ENCODE results near the gene HCN1.

The HCN1 gene

DNA sequence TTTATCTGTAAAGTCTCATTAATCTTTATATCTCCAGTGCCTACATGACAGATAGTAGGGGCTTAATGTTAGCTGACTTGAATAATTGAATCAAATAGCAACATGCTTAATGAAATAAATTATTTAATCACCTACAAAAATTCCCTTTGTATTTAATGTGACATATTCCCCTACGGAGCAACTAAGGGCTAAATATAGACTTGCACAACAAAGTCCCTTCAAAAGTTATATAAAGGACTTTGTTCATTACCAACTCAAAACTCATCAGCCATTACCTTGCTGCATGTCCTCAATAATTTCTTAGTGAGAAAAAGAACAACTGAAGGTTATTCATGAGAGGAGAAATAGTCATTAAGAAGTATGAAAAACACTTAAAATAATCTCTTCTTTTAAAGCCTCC lies 424.6 kb downstream of the HCN1 start (continued):
- TF ChIP-seq ZNF133 (tag by site-specific recombination; IDR thresholded peaks at IDR 0.05): no peak
- TF ChIP-seq ZNF658 (tag by site-specific recombination; IDR thresholded peaks at IDR 0.05): no peak
- TF ChIP-seq ZBTB20 (tag by site-specific recombination; IDR thresholded peaks at IDR 0.05): no peak
- no peak for TF ChIP-seq ZNF548 (tag by site-specific recombination; IDR thresholded peaks at IDR 0.05)
- TF ChIP-seq ZNF248 (tag by site-specific recombination; IDR thresholded peaks at IDR 0.05): no peak

DNA sequence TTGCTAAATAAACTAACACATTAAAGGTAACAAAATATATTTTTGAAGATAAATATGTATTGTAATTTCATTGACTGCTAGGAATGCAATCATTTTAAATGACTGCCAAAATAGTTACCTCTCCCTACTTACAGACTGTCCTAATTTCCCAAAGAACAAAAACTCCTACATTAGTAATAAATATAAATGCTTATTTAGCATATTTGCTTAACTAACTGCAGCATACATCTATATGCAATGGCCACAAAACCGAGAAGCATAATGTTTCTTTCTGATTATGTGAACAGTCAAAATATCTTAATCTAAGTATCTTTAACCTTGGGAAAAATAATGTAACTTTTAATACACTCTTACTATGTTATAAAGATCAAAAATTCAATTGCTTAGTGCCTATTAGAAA lies 431.7 kb downstream of the HCN1 start:
- Histone ChIP-seq H3K9me3 (ENCODE audit: control insufficient read depth, insufficient read depth, low read depth, low read length) (no peaks in the 10 kb centered on the region), H3K4me3 (ENCODE audit: low read depth, low read length) (no peak overlapping the region), H3K4me1 (ENCODE audit: control insufficient read depth, insufficient read depth, low read length) (no peaks in the 10 kb centered on the region), H3K36me3 (ENCODE audit: control insufficient read depth in 2 of 2, insufficient read depth in 1 of 2, low read length in 2 of 2) (no peaks in the 10 kb centered on the region), H3K27ac (ENCODE audit: extremely low read depth, low read depth, low read length) (no peak overlapping the region)
- ChIA-PET CTCF (no interaction called here), POLR2A (no interaction called here)
- TF ChIP-seq ZNF843 (tag by site-specific recombination; IDR thresholded peaks at IDR 0.05): no peak
- no peak for TF ChIP-seq ZNF514 (tag by site-specific recombination; IDR thresholded peaks at IDR 0.05)
- no peak for TF ChIP-seq ZNF292 (tag by site-specific recombination; IDR thresholded peaks at IDR 0.05; ENCODE audit: borderline replicate concordance, low read depth)
- TF ChIP-seq, protein P1, sequence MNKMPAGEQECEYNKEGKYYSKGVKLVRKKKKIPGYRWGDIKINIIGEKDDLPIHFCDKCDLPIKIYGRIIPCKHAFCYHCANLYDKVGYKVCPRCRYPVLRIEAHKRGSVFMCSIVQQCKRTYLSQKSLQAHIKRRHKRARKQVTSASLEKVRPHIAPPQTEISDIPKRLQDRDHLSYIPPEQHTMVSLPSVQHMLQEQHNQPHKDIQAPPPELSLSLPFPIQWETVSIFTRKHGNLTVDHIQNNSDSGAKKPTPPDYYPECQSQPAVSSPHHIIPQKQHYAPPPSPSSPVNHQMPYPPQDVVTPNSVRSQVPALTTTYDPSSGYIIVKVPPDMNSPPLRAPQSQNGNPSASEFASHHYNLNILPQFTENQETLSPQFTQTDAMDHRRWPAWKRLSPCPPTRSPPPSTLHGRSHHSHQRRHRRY (tag by site-specific recombination; IDR thresholded peaks at IDR 0.05): no peak
- TF ChIP-seq ZEB2 (tag by site-specific recombination; IDR thresholded peaks at IDR 0.05): no peak
- no peak for TF ChIP-seq ZBTB21 (tag by site-specific recombination; IDR thresholded peaks at IDR 0.05)
- no peak for TF ChIP-seq ZIC2 (tag by site-specific recombination; IDR thresholded peaks at IDR 0.05)
- no peak for TF ChIP-seq ZNF302 (tag by site-specific recombination; IDR thresholded peaks at IDR 0.05; ENCODE audit: low read depth)
- TF ChIP-seq ZNF169 (tag by site-specific recombination; IDR thresholded peaks at IDR 0.05): no peak
- TF ChIP-seq ZFP3 (tag by site-specific recombination; IDR thresholded peaks at IDR 0.05; ENCODE audit: low read depth): no peak
- TF ChIP-seq, protein P2, sequence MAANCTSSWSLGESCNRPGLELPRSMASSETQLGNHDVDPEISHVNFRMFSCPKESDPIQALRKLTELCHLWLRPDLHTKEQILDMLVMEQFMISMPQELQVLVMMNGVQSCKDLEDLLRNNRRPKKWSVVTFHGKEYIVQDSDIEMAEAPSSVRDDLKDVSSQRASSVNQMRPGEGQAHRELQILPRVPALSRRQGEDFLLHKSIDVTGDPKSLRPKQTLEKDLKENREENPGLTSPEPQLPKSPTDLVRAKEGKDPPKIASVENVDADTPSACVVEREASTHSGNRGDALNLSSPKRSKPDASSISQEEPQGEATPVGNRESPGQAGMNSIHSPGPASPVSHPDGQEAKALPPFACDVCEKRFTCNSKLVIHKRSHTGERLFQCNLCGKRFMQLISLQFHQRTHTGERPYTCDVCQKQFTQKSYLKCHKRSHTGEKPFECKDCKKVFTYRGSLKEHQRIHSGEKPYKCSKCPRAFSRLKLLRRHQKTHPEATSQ (tag by site-specific recombination; IDR thresholded peaks at IDR 0.05): no peak
- TF ChIP-seq, protein P3, sequence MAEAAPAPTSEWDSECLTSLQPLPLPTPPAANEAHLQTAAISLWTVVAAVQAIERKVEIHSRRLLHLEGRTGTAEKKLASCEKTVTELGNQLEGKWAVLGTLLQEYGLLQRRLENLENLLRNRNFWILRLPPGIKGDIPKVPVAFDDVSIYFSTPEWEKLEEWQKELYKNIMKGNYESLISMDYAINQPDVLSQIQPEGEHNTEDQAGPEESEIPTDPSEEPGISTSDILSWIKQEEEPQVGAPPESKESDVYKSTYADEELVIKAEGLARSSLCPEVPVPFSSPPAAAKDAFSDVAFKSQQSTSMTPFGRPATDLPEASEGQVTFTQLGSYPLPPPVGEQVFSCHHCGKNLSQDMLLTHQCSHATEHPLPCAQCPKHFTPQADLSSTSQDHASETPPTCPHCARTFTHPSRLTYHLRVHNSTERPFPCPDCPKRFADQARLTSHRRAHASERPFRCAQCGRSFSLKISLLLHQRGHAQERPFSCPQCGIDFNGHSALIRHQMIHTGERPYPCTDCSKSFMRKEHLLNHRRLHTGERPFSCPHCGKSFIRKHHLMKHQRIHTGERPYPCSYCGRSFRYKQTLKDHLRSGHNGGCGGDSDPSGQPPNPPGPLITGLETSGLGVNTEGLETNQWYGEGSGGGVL (tag by site-specific recombination; IDR thresholded peaks at IDR 0.05): no peak
- TF ChIP-seq ZNF121 (tag by site-specific recombination; IDR thresholded peaks at IDR 0.05): no peak
- TF ChIP-seq ZNF114 (tag by site-specific recombination; IDR thresholded peaks at IDR 0.05): no peak
- no peak for TF ChIP-seq ZNF664 (tag by site-specific recombination; IDR thresholded peaks at IDR 0.05)

DNA sequence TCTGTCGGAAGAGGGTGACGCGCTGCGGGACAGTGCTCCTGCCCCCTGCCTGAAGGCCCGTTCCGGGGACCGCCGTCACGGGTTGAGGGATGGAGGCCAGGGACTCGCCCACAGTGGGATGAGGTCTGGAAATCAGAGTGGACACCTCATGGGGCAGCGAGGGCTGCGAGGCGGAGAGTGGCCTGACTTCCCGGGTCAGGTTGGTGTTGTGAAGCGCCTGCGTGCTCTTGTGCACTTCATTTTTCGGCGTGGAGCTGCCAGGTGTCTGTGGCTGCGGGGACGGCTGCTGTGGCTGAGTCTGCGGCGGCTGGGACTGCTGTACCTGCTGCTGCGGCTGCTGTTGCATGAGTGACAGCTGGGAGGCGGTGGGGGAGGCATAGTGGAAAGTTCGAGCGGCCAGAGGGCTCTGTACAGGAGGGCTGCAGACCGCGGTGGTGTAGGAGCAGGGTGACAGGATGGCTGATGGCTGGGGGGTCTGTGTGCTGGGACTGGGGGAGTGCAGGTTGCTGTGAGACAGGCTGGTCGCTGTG lies 434.1 kb downstream of the HCN1 start:
- Histone ChIP-seq H3K36me3 (ENCODE audit: control insufficient read depth in 2 of 2, insufficient read depth in 1 of 2, low read length in 2 of 2) (no peaks in the 10 kb centered on the region), H3K4me3 (ENCODE audit: low read depth, low read length) (no peak overlapping the region), H3K4me1 (ENCODE audit: control insufficient read depth, insufficient read depth, low read length) (no peaks in the 10 kb centered on the region), H3K27ac (ENCODE audit: extremely low read depth, low read depth, low read length) (no peak overlapping the region), H3K9me3 (ENCODE audit: control insufficient read depth, insufficient read depth, low read depth, low read length) (no peaks in the 10 kb centered on the region)
- POLR2A ChIA-PET: no interaction called here
- CTCF ChIA-PET: no interaction called here
- TF ChIP-seq, protein P3 (tag by site-specific recombination; IDR thresholded peaks at IDR 0.05): no peak
- no peak for TF ChIP-seq ZNF776 (tag by site-specific recombination; IDR thresholded peaks at IDR 0.05; ENCODE audit: borderline replicate concordance)
- no peak for TF ChIP-seq ZBTB7A (tag by site-specific recombination; IDR thresholded peaks at IDR 0.05; ENCODE audit: low read depth)
- TF ChIP-seq ZNF501 (tag by site-specific recombination; IDR thresholded peaks at IDR 0.05): no peak
- TF ChIP-seq, protein P4, sequence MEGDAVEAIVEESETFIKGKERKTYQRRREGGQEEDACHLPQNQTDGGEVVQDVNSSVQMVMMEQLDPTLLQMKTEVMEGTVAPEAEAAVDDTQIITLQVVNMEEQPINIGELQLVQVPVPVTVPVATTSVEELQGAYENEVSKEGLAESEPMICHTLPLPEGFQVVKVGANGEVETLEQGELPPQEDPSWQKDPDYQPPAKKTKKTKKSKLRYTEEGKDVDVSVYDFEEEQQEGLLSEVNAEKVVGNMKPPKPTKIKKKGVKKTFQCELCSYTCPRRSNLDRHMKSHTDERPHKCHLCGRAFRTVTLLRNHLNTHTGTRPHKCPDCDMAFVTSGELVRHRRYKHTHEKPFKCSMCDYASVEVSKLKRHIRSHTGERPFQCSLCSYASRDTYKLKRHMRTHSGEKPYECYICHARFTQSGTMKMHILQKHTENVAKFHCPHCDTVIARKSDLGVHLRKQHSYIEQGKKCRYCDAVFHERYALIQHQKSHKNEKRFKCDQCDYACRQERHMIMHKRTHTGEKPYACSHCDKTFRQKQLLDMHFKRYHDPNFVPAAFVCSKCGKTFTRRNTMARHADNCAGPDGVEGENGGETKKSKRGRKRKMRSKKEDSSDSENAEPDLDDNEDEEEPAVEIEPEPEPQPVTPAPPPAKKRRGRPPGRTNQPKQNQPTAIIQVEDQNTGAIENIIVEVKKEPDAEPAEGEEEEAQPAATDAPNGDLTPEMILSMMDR (tag by site-specific recombination; IDR thresholded peaks at IDR 0.05): no peak
- TF ChIP-seq ZNF354C (tag by site-specific recombination; IDR thresholded peaks at IDR 0.05; ENCODE audit: borderline replicate concordance, low read depth): no peak
- TF ChIP-seq MZF1 (tag by site-specific recombination; IDR thresholded peaks at IDR 0.05; ENCODE audit: borderline replicate concordance): no peak
- no peak for TF ChIP-seq HOXC10 (CRISPR knock-in tag; IDR thresholded peaks at IDR 0.05)
- no peak for TF ChIP-seq KLF8 (tag by site-specific recombination; IDR thresholded peaks at IDR 0.05)
